GM11168 (cell line): Measurements from ENCODE around the gene PDIA4.
"Not testable (repeated sequence)": the region's sequence is repeated elsewhere in the genome, so short reads cannot be mapped to it uniquely, and the experiment has no call there.

Source experiments
- in situ Hi-C: fragments of 300-500 bp; cut with MboI; formaldehyde crosslinking; loops from one replicate; pipeline ENCODE4 v1.12.0; 2022; ENCODE audit warnings: low sequenced_read_pairs; ENCODE audit not compliant: unreplicated experiment

Gene PDIA4

DNA sequence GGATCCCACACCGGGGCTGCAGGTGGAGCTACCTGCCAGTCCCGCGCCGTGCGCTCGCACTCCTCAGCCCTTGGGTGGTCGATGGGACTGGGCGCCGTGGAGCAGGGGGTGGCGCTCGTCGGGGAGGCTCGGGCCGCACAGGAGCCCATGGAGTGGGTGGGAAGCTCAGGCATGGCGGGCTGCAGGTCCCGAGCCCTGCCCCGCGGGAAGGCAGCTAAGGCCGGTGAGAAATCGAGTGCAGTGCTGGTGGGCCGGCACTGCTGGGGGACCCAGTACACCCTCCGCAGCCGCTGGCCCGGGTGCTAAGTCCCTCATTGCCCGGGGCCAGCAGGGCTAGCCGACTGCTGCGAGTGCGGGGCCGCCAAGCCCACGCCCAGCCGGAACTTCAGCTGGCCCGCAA lies 10.3 kb upstream of the PDIA4 start:
- in situ Hi-C loops: not testable (repeated sequence)

DNA sequence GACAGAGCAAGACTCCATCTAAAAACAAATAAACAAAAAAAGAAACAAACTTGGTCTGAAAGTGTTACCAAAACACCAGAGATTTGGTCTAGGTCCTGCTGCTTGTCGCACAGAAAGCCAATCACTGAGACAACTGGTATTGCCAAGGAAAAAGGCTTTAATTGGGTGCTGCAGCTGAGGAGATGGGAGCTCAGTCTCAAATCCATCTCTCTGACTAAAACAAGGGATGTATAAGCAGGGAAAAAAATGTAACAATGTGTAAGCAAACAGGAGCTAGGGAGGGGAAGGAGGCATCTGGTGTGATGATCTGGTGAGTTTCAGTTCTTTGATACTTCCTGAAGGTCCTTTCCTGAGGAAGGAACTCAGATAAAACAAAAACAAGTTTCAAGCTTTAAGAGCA lies 8.4 kb upstream of the PDIA4 start:
- in situ Hi-C loops: no loop called here

DNA sequence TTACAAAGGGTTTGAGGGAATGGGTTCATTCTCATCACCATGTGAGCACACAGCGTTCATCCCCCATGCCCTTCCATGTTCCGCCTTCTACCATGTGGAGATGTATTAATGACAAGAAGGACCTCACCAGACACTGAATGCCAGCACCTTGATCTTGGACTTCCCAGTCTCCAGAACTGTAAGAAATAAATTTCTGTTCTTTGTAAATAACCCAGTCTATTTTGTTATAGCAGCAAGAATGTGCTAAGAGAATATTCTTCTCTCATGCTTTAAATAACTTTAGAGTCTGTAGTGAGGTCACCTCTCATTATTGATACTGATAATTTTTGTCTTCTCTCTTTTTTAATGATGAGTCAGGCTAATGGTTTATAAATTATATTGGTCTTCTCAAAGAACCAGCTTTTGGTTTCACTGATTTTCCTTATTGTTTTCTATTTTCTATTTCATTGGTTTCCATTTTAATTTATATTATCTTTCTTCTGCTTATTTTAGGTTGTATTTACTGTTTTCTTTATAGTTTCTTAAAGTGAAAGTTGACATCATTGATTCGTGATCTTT lies 3.1 kb upstream of the PDIA4 start:
- in situ Hi-C loops: no loop called here

GRCh38 chr7:149030439-149030838 lies 2.1 kb upstream of the PDIA4 start:
- in situ Hi-C loops: not testable (repeated sequence)

DNA sequence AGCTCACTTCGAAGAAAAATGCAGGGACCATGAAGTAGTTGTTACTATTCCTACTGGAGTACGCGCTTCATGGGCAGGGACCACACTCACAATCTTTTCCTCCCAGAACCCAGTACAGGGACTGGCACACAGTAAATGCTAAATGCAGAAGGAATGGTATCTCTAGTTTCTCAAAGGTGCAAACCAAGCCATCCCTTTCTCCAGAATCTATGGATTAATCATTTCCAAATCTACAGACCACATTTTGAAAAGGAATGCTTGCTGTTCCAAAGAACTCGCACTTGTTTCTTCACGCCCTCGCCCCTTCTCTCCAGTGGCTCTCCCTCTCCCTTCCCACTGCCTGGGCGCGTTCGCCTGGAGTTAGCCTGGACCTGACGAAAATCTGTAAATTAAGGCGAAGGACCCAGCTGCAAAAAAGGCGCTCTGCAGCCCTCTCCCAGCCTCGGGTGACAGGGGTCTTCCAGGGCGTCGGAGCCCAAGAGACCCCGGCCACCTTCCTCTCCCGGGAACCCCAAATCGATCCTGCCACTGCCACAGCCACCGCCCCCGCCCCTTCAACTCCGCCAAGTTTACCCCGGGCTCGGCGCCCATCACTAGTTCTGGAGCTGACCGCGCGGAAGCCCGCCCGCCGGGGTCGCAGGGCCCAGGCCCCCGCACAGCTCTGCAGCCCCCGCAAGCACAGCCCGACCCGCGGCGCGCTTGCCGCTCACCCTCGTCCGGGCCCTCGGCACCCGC lies 527 bp downstream of the PDIA4 start:
- in situ Hi-C loops: no loop called here

DNA sequence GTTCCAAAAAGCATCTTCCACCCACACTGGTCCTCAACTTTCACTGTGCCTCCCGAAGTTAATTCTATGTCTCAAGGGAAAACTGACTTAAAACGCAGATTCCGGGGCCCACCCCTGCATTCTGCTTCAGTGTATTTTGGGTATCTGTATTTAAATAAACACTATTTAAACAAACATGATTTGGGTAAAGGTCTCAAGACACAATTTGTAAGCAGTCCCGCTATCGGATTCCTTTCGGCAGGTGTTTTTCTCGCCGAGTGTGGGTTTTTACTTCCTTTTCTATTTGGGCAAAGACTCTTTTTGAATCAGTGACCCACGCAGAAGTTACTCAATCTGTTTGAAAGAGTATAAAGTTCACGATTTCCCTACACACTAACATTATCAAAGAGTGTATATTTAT lies 1.2 kb downstream of the PDIA4 start:
- in situ Hi-C loops: no loop called here

DNA sequence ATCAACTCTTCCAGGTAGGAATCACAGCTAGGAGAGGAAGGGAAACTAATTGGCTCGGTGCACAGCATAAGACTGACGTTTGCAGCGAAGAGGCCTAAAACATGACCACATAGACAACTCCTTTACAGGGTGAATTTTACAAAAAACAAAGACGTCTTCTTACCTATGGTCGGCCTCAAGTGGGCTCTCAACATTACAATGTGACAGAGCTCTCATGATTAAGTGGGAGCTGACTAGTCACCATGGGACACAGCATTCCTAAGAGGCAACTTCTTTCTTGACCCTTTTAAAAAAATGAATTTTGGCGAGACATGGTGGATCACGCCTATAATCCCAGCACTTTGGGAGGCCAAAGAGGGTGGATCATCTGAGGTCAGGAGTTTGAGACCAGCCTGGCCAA lies 4.6 kb downstream of the PDIA4 start:
- in situ Hi-C loops: no loop called here

- in situ Hi-C loops: no loop called here
Measured at GRCh38 chr7:149022756-149023360, 5.4 kb downstream of the PDIA4 start.

DNA sequence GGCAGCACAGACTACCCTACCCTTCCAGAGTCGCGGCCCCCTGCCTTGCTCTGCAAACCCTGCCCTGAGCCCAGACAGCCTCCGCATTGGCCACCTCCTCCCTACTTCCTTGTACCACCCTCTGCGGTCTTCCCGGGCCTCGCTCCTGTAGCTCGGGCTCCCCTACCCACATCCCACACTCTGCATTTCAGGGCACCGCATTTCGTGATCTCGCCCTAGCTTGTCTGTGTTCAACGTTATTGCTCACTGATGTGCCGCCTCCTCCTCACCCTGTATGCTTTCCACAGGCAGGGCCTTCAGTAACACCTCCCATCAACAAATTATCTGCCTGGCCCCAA lies 6.6 kb downstream of the PDIA4 start:
- in situ Hi-C loops: no loop called here

DNA sequence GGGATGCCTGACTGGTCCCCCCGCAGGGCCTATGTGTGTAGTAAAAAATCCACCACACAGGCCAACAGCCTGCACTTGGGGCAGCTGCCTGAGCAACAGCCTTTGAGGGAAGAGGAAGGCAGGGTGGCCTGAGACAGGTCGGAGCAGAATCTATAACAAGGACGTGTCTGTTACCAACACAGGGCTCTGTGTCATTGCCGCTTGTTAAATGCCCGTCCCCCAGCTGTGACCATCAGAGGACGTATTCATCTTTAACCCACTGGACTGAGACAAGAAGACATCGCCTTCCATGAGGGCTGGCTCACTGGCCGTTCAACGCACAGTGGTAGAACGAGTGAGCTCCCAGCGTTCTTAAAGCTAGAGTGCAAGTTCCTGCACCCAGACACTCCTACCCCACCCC lies 7.8 kb downstream of the PDIA4 start:
- in situ Hi-C loops: no loop called here

- in situ Hi-C loops: no loop called here
Measured at GRCh38 chr7:149016876-149017275, 11.4 kb downstream of the PDIA4 start.

GRCh38 chr7:149014309-149014708 lies 14.0 kb downstream of the PDIA4 start:
- in situ Hi-C loops: no loop called here

- in situ Hi-C loops: no loop called here
Measured at GRCh38 chr7:149013876-149014275, 14.4 kb downstream of the PDIA4 start.

- in situ Hi-C loops: not testable (repeated sequence)
Measured at GRCh38 chr7:149012730-149013129, 15.6 kb downstream of the PDIA4 start.

- in situ Hi-C loops: no loop called here
Measured at GRCh38 chr7:149011491-149011890, 16.8 kb downstream of the PDIA4 start.

DNA sequence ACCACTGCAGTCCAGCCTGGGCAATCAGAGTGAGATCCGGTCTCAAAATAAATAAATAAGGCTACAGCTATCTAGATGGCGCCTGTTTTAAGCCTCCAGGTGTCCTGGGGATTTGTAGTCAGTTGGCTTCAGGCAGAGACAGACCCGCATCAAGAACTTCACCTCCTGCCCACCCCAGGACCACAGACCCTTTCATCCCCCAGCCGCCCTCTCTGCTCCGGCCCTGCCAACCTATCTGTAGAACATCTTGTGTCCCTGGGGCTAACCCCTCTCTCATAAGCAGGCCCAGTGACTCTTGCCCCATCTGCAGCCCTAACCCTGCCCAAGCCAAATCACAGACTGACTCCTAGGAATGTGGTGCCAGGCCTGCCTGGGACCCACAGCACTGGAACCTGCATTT lies 17.9 kb downstream of the PDIA4 start:
- in situ Hi-C loops: no loop called here

DNA sequence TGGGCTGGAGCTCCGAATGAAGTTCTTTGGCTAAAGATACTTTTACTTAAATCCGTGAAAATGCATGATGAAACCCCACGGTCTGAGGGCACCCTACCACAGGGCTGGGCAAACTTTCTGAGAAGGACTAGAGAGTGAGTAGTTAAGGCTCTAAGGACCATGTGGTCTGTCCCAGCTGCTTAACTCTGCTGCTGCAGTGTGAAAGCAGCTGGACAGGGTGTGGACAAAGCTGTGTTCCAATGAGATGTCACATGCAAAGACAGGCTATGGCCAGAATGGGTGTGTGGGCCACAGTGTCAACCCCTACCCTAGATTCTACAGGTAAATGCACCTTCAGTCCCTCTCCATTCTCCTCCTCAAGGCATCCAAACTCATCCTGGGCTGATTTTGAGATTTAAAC lies 18.8 kb downstream of the PDIA4 start:
- in situ Hi-C loops: no loop called here

DNA sequence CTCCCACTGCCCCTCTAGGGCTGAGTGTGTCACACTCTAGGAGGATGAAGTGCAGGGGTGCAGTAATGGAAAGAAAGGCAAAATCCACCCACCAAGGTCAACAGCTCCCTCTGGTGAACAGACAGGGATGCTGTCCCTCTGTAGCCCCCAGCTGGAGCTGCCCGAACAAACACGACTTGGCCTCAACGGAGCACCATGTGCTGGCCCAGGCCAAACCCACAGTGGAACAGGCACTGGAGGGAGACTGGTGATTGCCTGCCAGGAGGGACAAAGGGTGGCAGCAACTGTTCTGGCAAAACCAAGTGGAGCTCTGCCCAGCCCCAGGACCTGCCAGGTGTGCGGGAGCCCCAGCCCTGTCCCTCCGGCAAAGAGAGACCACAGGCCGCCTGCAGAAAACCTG lies 20.7 kb downstream of the PDIA4 start:
- in situ Hi-C loops: no loop called here

DNA sequence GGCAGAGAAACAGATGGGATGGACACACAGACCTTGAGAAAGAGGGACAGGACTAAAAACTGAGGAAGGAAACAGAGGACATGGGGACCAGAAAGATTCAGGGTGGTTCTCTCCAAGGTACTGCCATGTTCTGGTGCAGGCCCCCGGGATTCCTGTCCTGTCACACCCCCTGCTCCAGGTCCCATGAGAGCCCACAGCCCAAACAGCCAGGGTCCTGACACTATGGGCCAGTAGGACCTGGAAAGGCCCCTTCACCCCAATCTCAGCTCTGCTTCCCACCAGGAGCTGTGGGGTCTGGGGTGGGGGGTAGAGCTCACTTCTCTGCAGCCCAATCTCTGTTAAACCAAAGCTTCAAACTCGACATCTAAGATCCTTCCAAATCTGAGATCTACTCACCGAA lies 21.2 kb downstream of the PDIA4 start:
- in situ Hi-C loops: no loop called here

DNA sequence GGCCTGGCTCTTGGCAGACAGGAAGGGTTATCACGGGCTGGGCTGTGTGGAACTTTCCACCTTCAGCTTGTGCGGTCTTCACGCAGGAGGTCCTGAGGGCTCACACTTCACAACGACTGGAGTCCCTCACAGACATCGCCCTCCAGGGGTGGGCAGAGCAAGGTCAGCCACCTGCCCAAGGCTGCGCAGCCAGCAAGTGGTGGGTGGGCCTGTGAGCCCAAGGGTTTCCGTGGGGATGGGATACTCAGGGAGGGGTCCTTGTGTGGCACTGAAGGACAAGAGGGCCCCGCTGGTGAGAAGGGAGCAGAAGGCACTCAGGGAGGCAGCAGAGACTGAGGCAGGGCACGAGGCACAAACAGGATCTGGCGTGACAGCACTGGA lies 22.0 kb downstream of the PDIA4 start:
- in situ Hi-C loops: no loop called here

GRCh38 chr7:149005427-149006344 lies 22.6 kb downstream of the PDIA4 start:
- in situ Hi-C loops: no loop called here
